GM12878 (cell line): ENCODE measurements around the gene PARPBP. TPM values are rescaled to one million over a fixed set of nuclear protein-coding genes. Genes with fewer than 3 reads are reported as not detected.

Source experiments
- ATAC-seq: fragments of 200-7000 bp; cut with Tn5 transposase; 3 replicates; pipeline ENCODE4 v1.9.1; 2020; ENCODE audit warnings: mild to moderate bottlenecking, moderate library complexity
- BruUV-seq: library from RNA; stranded (reverse); fragments of 400-500 nt; replicated peaks from 2 replicates; lab custom pipeline; 2021; lab: Mats Ljungman, UMichigan
- CTCF ChIA-PET: fragments of 300-600 bp; sonication (Branson Sonifier 250); formaldehyde crosslinking; extraction: SDS; loops from one replicate; lab custom pipeline; 2021; ENCODE audit warnings: inconsistent platforms; lab: Yijun Ruan, JAX
- POLR2A ChIA-PET: fragments of 350-600 bp; formaldehyde crosslinking; extraction: SDS; loops from one replicate; lab custom pipeline; 2021; ENCODE audit warnings: inconsistent platforms; lab: Charles Lee
- RAD21 ChIA-PET: fragments of 300-600 bp; sonication (Branson Sonifier 250); formaldehyde crosslinking; loops from one replicate; lab custom pipeline; 2023; ENCODE audit warnings: antibody characterized with exemption; ENCODE audit not compliant: unreplicated experiment; lab: Charles Lee
- SMC1A ChIA-PET: fragments of 300-600 bp; sonication (Branson Sonifier 250); formaldehyde crosslinking; loops from one replicate; lab custom pipeline; 2023; ENCODE audit not compliant: unreplicated experiment, uncharacterized antibody; lab: Charles Lee
- DNase-seq: peaks from one replicate; pipeline ENCODE4 v3.0.0-alpha.2; 2011; ENCODE audit warnings: low read depth, low spot score
- FAIRE-seq: peaks from 3 replicates; lab custom pipeline; 2011; peaks lifted over from hg19 to GRCh38; lab: Jason Lieb, UNC
- H2AFZ ChIP-seq: 2 replicates; pipeline ENCODE4 v1.6.0; 2011; ENCODE audit warnings: low read depth, low read length, control low read depth; ENCODE audit not compliant: control insufficient read depth
- H3K27ac ChIP-seq: 2 replicates; pipeline ENCODE4 v1.5.1; 2011; ENCODE audit warnings: control low read depth; ENCODE audit not compliant: control insufficient read depth, insufficient read depth
- H3K27me3 ChIP-seq, 2 experiments: replicated peaks in 1 of 2; 2 replicates each; pipeline versions ENCODE4 v1.6.0 to v1.6.1; 2011; ENCODE audit warnings: low read length in 1 of 2; ENCODE audit not compliant: control insufficient read depth in 2 of 2, insufficient read depth in 2 of 2
- H3K36me3 ChIP-seq, 2 experiments: 2 replicates each; pipeline ENCODE4 v1.5.1; 2011; ENCODE audit warnings: low read length in 1 of 2; ENCODE audit not compliant: control insufficient read depth in 2 of 2, insufficient read depth in 2 of 2
- H3K4me1 ChIP-seq: 2 replicates; pipeline ENCODE4 v1.6.1; 2011; ENCODE audit warnings: mild to moderate bottlenecking, low read length, moderate library complexity, mixed read lengths; ENCODE audit not compliant: control insufficient read depth, insufficient read depth
- H3K4me2 ChIP-seq: 2 replicates; pipeline ENCODE4 v1.6.0; 2011; ENCODE audit warnings: control low read depth; ENCODE audit not compliant: control insufficient read depth, insufficient read depth
- H3K4me3 ChIP-seq: fragments of 200-600 bp; sonication (generic); 2 replicates; pipeline ENCODE4 v1.5.1; 2016
- H3K79me2 ChIP-seq: 2 replicates; pipeline ENCODE4 v1.6.0; 2011; ENCODE audit warnings: low read length; ENCODE audit not compliant: control insufficient read depth, insufficient read depth
- H3K9ac ChIP-seq: 2 replicates; pipeline ENCODE4 v1.8.0; 2011; ENCODE audit warnings: low read length, control low read depth, mixed read lengths; ENCODE audit not compliant: control insufficient read depth, insufficient read depth
- H3K9me3 ChIP-seq: replicated peaks from 3 replicates; pipeline ENCODE4 v1.5.1; 2011; ENCODE audit warnings: mild to moderate bottlenecking, low read length; ENCODE audit not compliant: control insufficient read depth, insufficient read depth
- H4K20me1 ChIP-seq: 2 replicates; pipeline ENCODE4 v1.6.0; 2011; ENCODE audit not compliant: control insufficient read depth, insufficient read depth
- ATF7 ChIP-seq: fragments of 450-650 bp; IDR thresholded peaks from 2 replicates; pipeline ENCODE4 v1.6.1; 2016; ENCODE audit warnings: low read depth, mild to moderate bottlenecking
- CBX5 ChIP-seq: sonication (generic); IDR thresholded peaks from 2 replicates; pipeline ENCODE4 v1.6.1; 2016; ENCODE audit warnings: low read depth, moderate library complexity, mild to moderate bottlenecking, inconsistent platforms
- HDAC2 ChIP-seq: fragments of 200-600 bp; sonication (generic); IDR thresholded peaks from 2 replicates; pipeline ENCODE4 v1.6.1; 2017
- HDGF ChIP-seq: fragments of 450-650 bp; IDR thresholded peaks from 2 replicates; pipeline ENCODE4 v1.6.1; 2016; ENCODE audit warnings: antibody characterized with exemption
- HSF1 ChIP-seq: fragments of 150-350 bp; IDR thresholded peaks from 2 replicates; pipeline ENCODE4 v1.6.1; 2014; ENCODE audit warnings: mild to moderate bottlenecking, low read depth, low read length
- JUND ChIP-seq: IDR thresholded peaks from 2 replicates; pipeline ENCODE4 v1.6.1; 2012; ENCODE audit warnings: low read depth, mild to moderate bottlenecking, low read length, improper control_type of control experiment, moderate library complexity
- KAT2A ChIP-seq: conservative IDR thresholded peaks from 2 replicates; pipeline ENCODE4 v1.6.1; 2011; ENCODE audit warnings: low read depth, low read length; ENCODE audit not compliant: control insufficient read depth
- KLF5 ChIP-seq: fragments of 450-650 bp; IDR thresholded peaks from 2 replicates; pipeline ENCODE4 v1.6.1; 2014; ENCODE audit warnings: mild to moderate bottlenecking; ENCODE audit not compliant: partially characterized antibody
- MTA2 ChIP-seq: fragments of 450-650 bp; IDR thresholded peaks from 2 replicates; pipeline ENCODE4 v1.6.1; 2016; ENCODE audit warnings: low read depth, mild to moderate bottlenecking, moderate library complexity
- POLR2AphosphoS5 ChIP-seq: IDR thresholded peaks from 2 replicates; pipeline ENCODE4 v1.6.1; 2011; ENCODE audit warnings: mild to moderate bottlenecking, low read length, inconsistent platforms
- RAD51 ChIP-seq: fragments of 450-650 bp; IDR thresholded peaks from 2 replicates; pipeline ENCODE4 v1.6.1; 2016; ENCODE audit warnings: moderate library complexity, mild to moderate bottlenecking, inconsistent platforms
- SPI1 ChIP-seq: IDR thresholded peaks from 2 replicates; pipeline ENCODE4 v1.6.1; 2011; ENCODE audit warnings: low read depth, mild to moderate bottlenecking, low read length, moderate library complexity, borderline replicate concordance; ENCODE audit not compliant: insufficient read depth
- TARDBP ChIP-seq: IDR thresholded peaks from 2 replicates; pipeline ENCODE4 v1.6.1; 2016; ENCODE audit warnings: borderline replicate concordance
- WGBS: methylation state at CpG from one replicate; pipeline ENCODE4 v1.1.6; 2016; ENCODE audit warnings: low lambda C conversion rate; ENCODE audit not compliant: insufficient replicate concordance, insufficient coverage; ENCODE audit errors: missing lambda C conversion rate; 5-methylcytosine and 5-hydroxymethylcytosine counted together
- in situ Hi-C: fragments of 300-500 bp; cut with MboI; formaldehyde crosslinking; loops from 9 replicates; pipeline ENCODE4 v1.14.3; 2018; ENCODE audit warnings: mixed read lengths
- intact Hi-C: fragments of 100-400 bp; cut with micrococcal nuclease; formaldehyde crosslinking; loops from one replicate; pipeline ENCODE4 v1.14.2; 2022; ENCODE audit not compliant: unreplicated experiment
- polyA plus RNA-seq, 11 experiments: library from polyadenylated mRNA; depleted of rRNA in 4 of 11; unstranded in 6 of 11; stranded (reverse) in 5 of 11; fragments of >200 nt; fragmentation: Nextera tagmentation in 4 of 11; fragmentation: Illumina TruSeq in 1 of 11; extraction: Ambion mirVana in 4 of 11; extraction: Trizol in 1 of 11; gene quantifications; 1 replicate in 1 of 11; 2 replicates in 10 of 11; pipeline versions ENCODE4 v1.2.1 to v1.2.3, GENCODE V29; 2011 to 2016; ENCODE audit warnings: inconsistent platforms in 2 of 11, missing spikeins in 2 of 11, low read depth in 1 of 11
- total RNA-seq, 4 experiments: library from RNA; depleted of rRNA in 3 of 4; stranded (reverse); fragments of >200 nt in 3 of 4; fragmentation: Illumina TruSeq in 1 of 4; extraction: Trizol in 1 of 4; gene quantifications; 2 replicates each; pipeline versions ENCODE4 v1.2.1 to v1.2.3, GENCODE V29; 2013 to 2021

PARPBP gene
- total and polyA plus RNA-seq, 10 of the 15 experiments (the other 5 are each of a cell fraction or from before 2014, with no cell fraction given): 20.3 to 57.7 (median 32.4) TPM

GRCh38 chr12:102116392-102116791 is 3.6 kb upstream of the PARPBP start:
- H3K36me3 ChIP-seq: peaks cover 0 to 9% of the 10 kb centered on the region in 2 experiments; a peak in 1 of 4 replicates
- ChIA-PET SMC1A (interaction anchor here (0.8 to 1.7 kb wide), 4 partner anchors 9 to 78 kb away, joined by 3 to 4 read pairs (median 3); no protein-coding TSS in a partner anchor), RAD21 (no interaction called here), CTCF (interaction anchor here (1.0 to 1.2 kb wide), 2 partner anchors 20 to 21 kb away, joined by 3 to 4 read pairs; no protein-coding TSS in a partner anchor), POLR2A (no interaction called here)
- H3K27me3 ChIP-seq: no peaks in the 10 kb centered on the region
- H3K9me3 ChIP-seq: no peaks in the 10 kb centered on the region
- WGBS: 83% methylated on average over 7 of the region's 7 CpGs
- ATAC-seq: no peak
- H3K4me3 ChIP-seq: no peak overlapping the region
- TF ChIP-seq HDAC2: no peak
- 0 out of 2 replicates have a peak, but pooled peaks have one; percentile 13 for TF ChIP-seq ATF7
- TF ChIP-seq HDGF: no peak
- TF ChIP-seq MTA2: 0 out of 2 replicates have a peak, but pooled peaks have one; percentile 20
- no peak for TF ChIP-seq JUND
- peak; percentile 69; the same call in 1 of the 2 replicates for TF ChIP-seq SPI1
- peaks cover 24% of the 10 kb centered on the region for H3K79me2 ChIP-seq
- FAIRE-seq: no peak
- no peak overlapping the region for H2AFZ ChIP-seq
- no peaks in the 10 kb centered on the region for H4K20me1 ChIP-seq
- DNase-seq: no peak
- H3K4me1 ChIP-seq: no peaks in the 10 kb centered on the region
- H3K9ac ChIP-seq: no peak overlapping the region
- in situ Hi-C loops (no loop called here), intact Hi-C loops (no loop called here)
- H3K27ac ChIP-seq: no peak overlapping the region
- H3K4me2 ChIP-seq: no peak overlapping the region
- no TSS peak for BruUV-seq

GRCh38 chr12:102118874-102119273 is 1.1 kb upstream of the PARPBP start:
- H3K27me3 ChIP-seq: no peaks in the 10 kb centered on the region
- ATAC-seq (no peak), FAIRE-seq (no peak), DNase-seq (no peak)
- H3K36me3 ChIP-seq: peaks cover 0 to 3% of the 10 kb centered on the region in 2 experiments; a peak in 1 of 4 replicates
- H3K4me1 ChIP-seq: no peaks in the 10 kb centered on the region
- ChIA-PET RAD21 (interaction anchor here (0.5 to 1.3 kb wide), 2 partner anchors 179 to 1890 kb away, joined by 3 to 4 read pairs; no protein-coding TSS in a partner anchor), POLR2A (interaction anchor here (0.6 to 1.5 kb wide), 2 partner anchors 11 to 320 kb away, joined by 3 to 4 read pairs; no protein-coding TSS in a partner anchor), CTCF (interaction anchor here (0.7 to 2.0 kb wide), 4 partner anchors 14 to 668 kb away, joined by 3 to 5 read pairs (median 3); no protein-coding TSS in a partner anchor), SMC1A (interaction anchor here (0.8 to 2.0 kb wide), 3 partner anchors 9 to 46 kb away, joined by 3 to 5 read pairs (median 4); no protein-coding TSS in a partner anchor)
- intact Hi-C loops (no loop called here), in situ Hi-C loops (no loop called here)
- BruUV-seq: no TSS peak
- H3K9me3 ChIP-seq: no peaks in the 10 kb centered on the region
- H3K27ac ChIP-seq: no peak overlapping the region
- H3K79me2 ChIP-seq: peaks cover 45% of the 10 kb centered on the region
- H3K4me3 ChIP-seq: peak overlapping the region; percentile 88
- no peaks in the 10 kb centered on the region for H4K20me1 ChIP-seq
- H3K4me2 ChIP-seq: peak overlapping the region; percentile 68
- no peak overlapping the region for H2AFZ ChIP-seq
- H3K9ac ChIP-seq: no peak overlapping the region
- WGBS: 30% methylated on average over 2 of the region's 2 CpGs
- TF ChIP-seq KLF5 (no peak), CBX5 (no peak), TARDBP (no peak), RAD51 (no peak), POLR2AphosphoS5 (no peak), KAT2A (no peak), HSF1 (no peak)
